ENCODE data around the gene B4GALT3.

GRCh38 chr1:161177112-161177935 lies at the start of gene B4GALT3:
- TF ChIP-seq EZH2 (IDR thresholded peaks at IDR 0.05) (no peak), POLR2AphosphoS5 (IDR thresholded peaks at IDR 0.05; ENCODE audit: borderline replicate concordance, low read depth, low read length) (peak; percentile 94), FOXP2 (optimal IDR thresholded peaks at IDR 0.05; ENCODE audit: control extremely low read depth, extremely low read length, insufficient read depth) (no peak)
